Skeletal muscle cell (primary cell): ENCODE measurements around the gene RAB3B.
"Not testable (repeated sequence)": the region's sequence is repeated elsewhere in the genome, so short reads cannot be mapped to it uniquely, and the experiment has no call there.

Experiments
- DNase-seq: peaks from one replicate; pipeline ENCODE4 v3.0.0-alpha.2; 2010; ENCODE audit warnings: low read depth
- H3K4me3 ChIP-seq: 2 replicates; pipeline ENCODE4 v1.5.1; 2011; ENCODE audit warnings: low read depth, mild to moderate bottlenecking, control low read depth, low read length, moderate library complexity

RAB3B gene

GRCh38 chr1:51990478-51990965 lies at the start of gene RAB3B:
TSS of gene RAB3B (minus strand) at chr1:51990700. CDS start at chr1:51977117, 13,583 bp downstream.
- DNase-seq: no peak
- H3K4me3 ChIP-seq: peak within 1 kb of the TSS; percentile 69

- no peak for DNase-seq
- H3K4me3 ChIP-seq: no peak overlapping the region
Measured at GRCh38 chr1:52037909-52038308, 47.4 kb upstream of the RAB3B start.

- peak; percentile 44 for DNase-seq
- no peak overlapping the region for H3K4me3 ChIP-seq
Measured at GRCh38 chr1:52037402-52037814, 46.9 kb upstream of the RAB3B start.

- DNase-seq: no peak
- peak overlapping the region; percentile 81 for H3K4me3 ChIP-seq
Measured at GRCh38 chr1:52034050-52034384, 43.5 kb upstream of the RAB3B start.

- peak; percentile 76 for DNase-seq
- H3K4me3 ChIP-seq: peak within 1 kb of the TSS; percentile 81
Measured at GRCh38 chr1:52033190-52034049, 42.9 kb upstream of the RAB3B start, which contains the start of gene KTI12. TSS of gene KTI12 (minus strand) at chr1:52033810. CDS start at chr1:52033761, 49 bp downstream.

GRCh38 chr1:52032785-52033131 lies 42.3 kb upstream of the RAB3B start:
- H3K4me3 ChIP-seq: peak overlapping the region; percentile 81
- DNase-seq: peak; percentile 39

- peak overlapping the region; percentile 81 for H3K4me3 ChIP-seq
- no peak for DNase-seq
Measured at GRCh38 chr1:52032124-52032784, 41.8 kb upstream of the RAB3B start.

- DNase-seq, H3K4me3 ChIP-seq: not testable (repeated sequence)
Measured at GRCh38 chr1:52028839-52029238, 38.3 kb upstream of the RAB3B start.

- no peak overlapping the region for H3K4me3 ChIP-seq
- no peak for DNase-seq
Measured at GRCh38 chr1:52028328-52028727, 37.8 kb upstream of the RAB3B start.

GRCh38 chr1:52026278-52026677 lies 35.8 kb upstream of the RAB3B start:
- no peak for DNase-seq
- no peak overlapping the region for H3K4me3 ChIP-seq

- DNase-seq: no peak
- no peak overlapping the region for H3K4me3 ChIP-seq
Measured at GRCh38 chr1:52022133-52022532, 31.6 kb upstream of the RAB3B start.

- DNase-seq: no peak
- no peak overlapping the region for H3K4me3 ChIP-seq
Measured at GRCh38 chr1:52008071-52008809, 17.7 kb upstream of the RAB3B start.

GRCh38 chr1:52007215-52008002 lies 16.9 kb upstream of the RAB3B start:
- DNase-seq: no peak

GRCh38 chr1:52006081-52006553 lies 15.6 kb upstream of the RAB3B start:
- DNase-seq, H3K4me3 ChIP-seq: not testable (repeated sequence)

More at GRCh38 chr1:52007215-52008002, 16.9 kb upstream of the RAB3B start:
- H3K4me3 ChIP-seq: no peak overlapping the region

GRCh38 chr1:52005548-52005947 lies 15.0 kb upstream of the RAB3B start:
- DNase-seq: peak; percentile 60

GRCh38 chr1:52003877-52004276 lies 13.4 kb upstream of the RAB3B start:
- no peak overlapping the region for H3K4me3 ChIP-seq
- DNase-seq: no peak

More at GRCh38 chr1:52005548-52005947, 15.0 kb upstream of the RAB3B start:
- not testable (repeated sequence) for H3K4me3 ChIP-seq

GRCh38 chr1:52002038-52002917 lies 11.8 kb upstream of the RAB3B start:
- H3K4me3 ChIP-seq: no peak overlapping the region
- DNase-seq: peak; percentile 60

GRCh38 chr1:51998701-51999100 lies 8.2 kb upstream of the RAB3B start:
- DNase-seq: no peak

More at GRCh38 chr1:51998701-51999100, 8.2 kb upstream of the RAB3B start:
- H3K4me3 ChIP-seq: no peak overlapping the region
